ENCODE results near the gene MMP12. TPM values are rescaled to one million over a fixed set of nuclear protein-coding genes. Genes with fewer than 3 reads are reported as not detected.
"Not testable (repeated sequence)": the region's sequence is repeated elsewhere in the genome, so short reads cannot be mapped to it uniquely, and the experiment has no call there.

MMP12 gene
- total and polyA plus RNA-seq, 2 donors from 2014 or later: not detected

DNA sequence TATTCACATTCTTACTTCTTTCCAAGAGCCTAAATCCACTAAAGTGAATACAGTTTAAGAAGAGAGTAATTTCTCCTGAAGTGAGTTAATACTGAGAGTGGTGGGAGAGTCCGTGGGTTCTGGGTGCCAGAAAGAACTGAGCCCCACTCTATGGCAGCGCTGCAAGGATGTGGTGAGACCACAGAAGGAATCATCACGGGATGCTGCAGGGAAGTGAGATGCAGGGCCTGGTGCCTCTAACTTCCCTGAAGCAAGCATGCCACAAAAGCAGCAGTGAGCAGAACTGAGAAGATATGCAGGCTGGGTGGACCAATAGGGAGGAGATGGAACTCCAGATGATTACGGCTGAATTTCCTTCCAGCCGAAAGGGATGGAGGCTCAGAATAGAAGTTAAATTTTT, 5.0 kb upstream of the MMP12 start:
- no peak overlapping the region for H3K27ac ChIP-seq (ENCODE audit: low read depth in 2 of 2, low read length in 2 of 2)
- H3K4me1 ChIP-seq (ENCODE audit: control insufficient read depth in 2 of 3, insufficient read depth in 2 of 3, low read depth in 1 of 3, low read length in 3 of 3): no peaks in the 10 kb centered on the region
- H3K9ac ChIP-seq (ENCODE audit: low read length in 3 of 3): no peak overlapping the region
- H3K9me3 ChIP-seq (ENCODE audit: control insufficient read depth in 2 of 3, insufficient read depth in 1 of 3, low read length in 3 of 3): no peaks in the 10 kb centered on the region
- no peak for FAIRE-seq
- H3K36me3 ChIP-seq (ENCODE audit: control insufficient read depth in 2 of 3, insufficient read depth in 3 of 3, low read length in 3 of 3): no peaks in the 10 kb centered on the region
- intact Hi-C loops (cut with DNase I): no loop called here
- H3K4me3 ChIP-seq (ENCODE audit: low read length in 3 of 3): no peak overlapping the region
- no peaks in the 10 kb centered on the region for H3K27me3 ChIP-seq (ENCODE audit: control insufficient read depth, insufficient read depth, low read length)
- no peak for TF ChIP-seq CTCF (IDR thresholded peaks at IDR 0.05; ENCODE audit: borderline replicate concordance, extremely low read depth, insufficient read depth)
- no peak for DNase-seq

DNA sequence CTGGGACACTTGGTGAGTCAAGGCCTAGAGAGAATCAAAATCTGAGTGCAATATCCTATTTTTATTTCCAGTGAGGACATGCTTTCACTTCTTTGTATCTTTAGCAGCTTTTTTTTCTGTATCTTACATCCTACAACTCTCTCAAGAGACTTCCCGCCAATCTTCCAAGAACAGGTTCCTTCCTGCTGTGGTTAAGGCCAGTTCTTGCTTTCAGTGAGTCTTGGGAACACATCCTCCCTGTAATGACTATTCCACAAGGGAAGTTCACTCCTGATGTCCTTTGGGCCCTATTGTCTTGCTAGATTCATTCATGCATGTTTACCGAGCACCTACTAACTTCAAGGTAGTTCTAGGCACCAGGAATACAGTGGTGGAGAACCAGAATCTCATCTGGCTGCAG, 3.8 kb upstream of the MMP12 start:
- FAIRE-seq: no peak

GRCh38 chr11:102869354-102869964, 5.3 kb downstream of the MMP12 start:
- H3K36me3 ChIP-seq (ENCODE audit: control insufficient read depth in 2 of 3, insufficient read depth in 3 of 3, low read length in 3 of 3); H3K9ac ChIP-seq (ENCODE audit: low read length in 3 of 3); H3K4me1 ChIP-seq (ENCODE audit: control insufficient read depth in 2 of 3, insufficient read depth in 2 of 3, low read depth in 1 of 3, low read length in 3 of 3); H3K4me3 ChIP-seq (ENCODE audit: low read length in 3 of 3); DNase-seq; H3K27me3 ChIP-seq (ENCODE audit: control insufficient read depth, insufficient read depth, low read length); H3K27ac ChIP-seq (ENCODE audit: low read depth in 2 of 2, low read length in 2 of 2); H3K9me3 ChIP-seq (ENCODE audit: control insufficient read depth in 2 of 3, insufficient read depth in 1 of 3, low read length in 3 of 3); FAIRE-seq; intact Hi-C loops (cut with DNase I): not testable (repeated sequence)

More for the DNA sequence above, 3.8 kb upstream of the MMP12 start:
- TF ChIP-seq CTCF (IDR thresholded peaks at IDR 0.05; ENCODE audit: borderline replicate concordance, extremely low read depth, insufficient read depth): no peak
- Histone ChIP-seq H3K4me1 (ENCODE audit: control insufficient read depth in 2 of 3, insufficient read depth in 2 of 3, low read depth in 1 of 3, low read length in 3 of 3) (no peaks in the 10 kb centered on the region), H3K4me3 (ENCODE audit: low read length in 3 of 3) (no peak overlapping the region), H3K27me3 (ENCODE audit: control insufficient read depth, insufficient read depth, low read length) (no peaks in the 10 kb centered on the region), H3K36me3 (ENCODE audit: control insufficient read depth in 2 of 3, insufficient read depth in 3 of 3, low read length in 3 of 3) (no peaks in the 10 kb centered on the region), H3K9ac (ENCODE audit: low read length in 3 of 3) (no peak overlapping the region), H3K27ac (ENCODE audit: low read depth in 2 of 2, low read length in 2 of 2) (no peak overlapping the region), H3K9me3 (ENCODE audit: control insufficient read depth in 2 of 3, insufficient read depth in 1 of 3, low read length in 3 of 3) (no peaks in the 10 kb centered on the region)
- intact Hi-C loops (cut with DNase I): no loop called here
- no peak for DNase-seq

GRCh38 chr11:102868339-102868738, 6.4 kb downstream of the MMP12 start:
- peak in 2 of 5 donors; percentile 13 to 53 for DNase-seq
- Histone ChIP-seq H3K9ac (ENCODE audit: low read length in 3 of 3) (no peak overlapping the region), H3K9me3 (ENCODE audit: control insufficient read depth in 2 of 3, insufficient read depth in 1 of 3, low read length in 3 of 3) (no peaks in the 10 kb centered on the region), H3K4me3 (ENCODE audit: low read length in 3 of 3) (no peak overlapping the region), H3K27ac (ENCODE audit: low read depth in 2 of 2, low read length in 2 of 2) (no peak overlapping the region), H3K4me1 (ENCODE audit: control insufficient read depth in 2 of 3, insufficient read depth in 2 of 3, low read depth in 1 of 3, low read length in 3 of 3) (no peaks in the 10 kb centered on the region), H3K27me3 (ENCODE audit: control insufficient read depth, insufficient read depth, low read length) (no peaks in the 10 kb centered on the region), H3K36me3 (ENCODE audit: control insufficient read depth in 2 of 3, insufficient read depth in 3 of 3, low read length in 3 of 3) (no peaks in the 10 kb centered on the region)
- intact Hi-C loops (cut with DNase I): no loop called here
- no peak for FAIRE-seq
- TF ChIP-seq CTCF (IDR thresholded peaks at IDR 0.05; ENCODE audit: borderline replicate concordance, extremely low read depth, insufficient read depth): no peak
